NB4 (cell line): ENCODE measurements around the gene FRAS1.

ENCODE experiments used
- DNase-seq: peaks from one replicate; pipeline ENCODE4 v3.0.0; 2010; ENCODE audit warnings: low read depth
- H3K4me3 ChIP-seq: one replicate; pipeline ENCODE4 v1.5.1; 2011; ENCODE audit warnings: mild to moderate bottlenecking, low read depth, low read length, moderate library complexity
- CTCF ChIP-seq: IDR thresholded peaks from one replicate; pipeline ENCODE4 v1.5.1; 2012; ENCODE audit warnings: low read depth, low read length
- MYC ChIP-seq: IDR thresholded peaks from 2 replicates; pipeline ENCODE4 v1.6.1; 2011; ENCODE audit warnings: low read depth, low read length
- POLR2A ChIP-seq: IDR thresholded peaks from 2 replicates; pipeline ENCODE4 v1.6.1; 2011; ENCODE audit warnings: mild to moderate bottlenecking; ENCODE audit not compliant: insufficient read length; ENCODE audit errors: extremely low read depth
- TF ChIP-seq, protein P1 (sequence below): IDR thresholded peaks from 2 replicates; pipeline ENCODE4 v1.6.1; 2011; ENCODE audit warnings: low read depth, low read length

Gene FRAS1

GRCh38 chr4:78571804-78572203 lies 514.7 kb downstream of the FRAS1 start:
- no peak overlapping the region for H3K4me3 ChIP-seq
- TF ChIP-seq CTCF: no peak
- TF ChIP-seq, protein P1, sequence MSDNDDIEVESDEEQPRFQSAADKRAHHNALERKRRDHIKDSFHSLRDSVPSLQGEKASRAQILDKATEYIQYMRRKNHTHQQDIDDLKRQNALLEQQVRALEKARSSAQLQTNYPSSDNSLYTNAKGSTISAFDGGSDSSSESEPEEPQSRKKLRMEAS: no peak
- TF ChIP-seq POLR2A: no peak
- no peak for TF ChIP-seq MYC
- DNase-seq: no peak

GRCh38 chr4:78578674-78579425 lies 521.7 kb downstream of the FRAS1 start:
- no peak for DNase-seq
- TF ChIP-seq MYC: no peak
- no peak for TF ChIP-seq POLR2A
- TF ChIP-seq, protein P1: no peak
- no peak for TF ChIP-seq CTCF
- H3K4me3 ChIP-seq: no peak overlapping the region

DNA sequence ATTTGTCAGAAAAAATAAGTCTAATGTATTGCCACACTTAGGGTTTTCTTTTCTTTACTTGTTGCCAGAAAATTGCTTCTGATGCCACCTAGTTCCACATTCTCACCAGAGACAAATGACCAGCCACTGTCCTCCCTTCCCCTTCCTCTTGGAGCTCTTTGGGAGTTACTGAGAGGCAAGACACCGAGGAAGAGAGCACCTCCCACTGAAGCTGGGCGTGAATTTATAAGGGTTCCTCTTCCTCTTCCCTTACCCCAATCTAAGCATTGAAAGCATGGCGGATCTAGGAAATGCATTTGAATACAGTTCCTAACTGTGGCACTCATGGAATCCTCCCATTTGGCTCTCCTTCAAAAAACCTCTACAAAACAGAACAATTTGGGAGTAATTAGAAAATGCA lies 524.5 kb downstream of the FRAS1 start:
- no peak overlapping the region for H3K4me3 ChIP-seq
- peak; percentile 22 for DNase-seq
- TF ChIP-seq, protein P1: no peak
- TF ChIP-seq CTCF (no peak), POLR2A (no peak), MYC (no peak)

DNA sequence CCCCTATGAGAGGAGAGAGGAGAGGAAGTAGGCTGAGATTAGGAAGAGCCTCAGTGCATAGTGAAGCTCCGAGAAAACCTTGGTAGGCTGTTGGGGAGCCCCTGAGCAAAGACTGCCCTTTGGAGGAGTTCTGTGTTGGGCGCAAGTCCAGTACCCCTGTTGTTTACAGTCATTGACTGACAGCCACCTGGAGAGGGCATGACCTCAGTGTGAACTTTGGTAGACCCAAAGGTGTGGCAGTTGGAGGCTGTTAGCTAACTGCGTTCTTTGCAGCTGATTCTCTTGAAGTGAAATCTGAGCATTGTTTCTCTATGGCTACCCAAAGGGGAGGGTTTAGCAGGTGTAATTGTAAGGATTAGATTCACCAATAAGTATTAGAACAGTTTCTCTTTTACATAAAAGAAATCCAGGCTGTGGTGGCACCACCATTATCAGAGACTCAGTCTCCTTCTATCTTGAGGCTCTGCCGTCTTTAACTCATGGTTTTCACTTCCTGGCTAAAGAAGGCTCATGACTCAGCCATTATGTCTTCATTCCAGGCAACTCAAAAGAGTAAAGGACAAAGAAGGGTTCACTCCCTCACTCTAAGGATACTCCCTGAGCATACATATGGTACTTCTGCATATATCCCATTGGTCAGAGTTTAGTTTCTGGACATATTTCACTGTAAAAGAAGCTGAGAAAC lies 527.9 kb downstream of the FRAS1 start:
- no peak overlapping the region for H3K4me3 ChIP-seq
- TF ChIP-seq, protein P1: no peak
- TF ChIP-seq CTCF (no peak), POLR2A (no peak), MYC (no peak)

GRCh38 chr4:78585633-78586032 lies 528.5 kb downstream of the FRAS1 start:
- H3K4me3 ChIP-seq: no peak overlapping the region
- no peak for DNase-seq
- TF ChIP-seq, protein P1: no peak
- TF ChIP-seq MYC (no peak), POLR2A (no peak), CTCF (no peak)

More for the DNA sequence above, 527.9 kb downstream of the FRAS1 start:
- DNase-seq: peak; percentile 16
